Right lobe of liver (tissue), 4 donors: ENCODE measurements around the gene CDK17.

Source experiments
- POLR2A ChIP-seq: fragments of 450-650 bp; IDR thresholded peaks from one replicate; pipeline ENCODE4 v1.6.1; 2017; ENCODE audit warnings: antibody characterized with exemption, mild to moderate bottlenecking
- TF ChIP-seq, protein P1 (sequence below), 4 donors: fragments of 200-600 bp in 3 of 4; fragments of 450-650 bp in 1 of 4; IDR thresholded peaks; one replicate each; pipeline versions ENCODE4 v1.5.1 to v1.8.0; 2016 to 2022; ENCODE audit warnings: antibody characterized with exemption in 4 of 4, mild to moderate bottlenecking in 2 of 4
- donor health status: DM: no; HTN: no; CAD: no.
- donor health status: DM: no; HTN: no; CAD: no.
- donor health status: DM: no; HTN: yes; CAD: no.

DNA sequence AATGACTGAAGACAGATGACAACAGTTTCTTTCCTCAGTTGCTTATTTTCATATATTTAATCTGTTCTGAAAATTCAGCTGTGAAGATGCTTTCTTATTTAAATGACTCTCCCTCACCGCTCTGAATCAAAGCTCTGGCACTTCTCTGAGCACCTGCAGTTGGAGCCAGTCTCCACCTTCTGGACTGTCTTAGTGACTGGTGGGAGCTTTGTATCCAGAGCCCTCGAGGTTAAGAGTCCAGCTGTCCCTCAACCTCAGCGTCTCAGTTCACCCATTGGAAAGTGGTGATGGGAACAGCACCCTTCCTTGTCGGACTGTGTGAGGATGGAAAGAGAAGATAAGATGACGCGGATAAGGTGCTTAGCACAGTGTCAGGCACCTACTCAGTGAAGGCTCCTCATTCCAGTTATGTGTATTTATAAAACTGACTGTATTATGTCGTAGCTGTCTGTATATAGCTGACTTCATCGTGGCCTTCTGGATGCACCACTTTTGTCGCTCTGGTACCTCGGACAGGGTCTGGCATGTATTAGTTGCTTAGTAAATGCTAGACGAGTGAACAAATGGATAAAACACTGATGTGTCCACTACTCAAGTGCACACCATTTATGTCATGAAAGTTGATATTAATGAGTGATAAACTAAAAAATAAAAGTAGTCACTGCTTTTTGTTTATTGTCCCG is 171.5 kb downstream of the CDK17 start:
- TF ChIP-seq, protein P1, sequence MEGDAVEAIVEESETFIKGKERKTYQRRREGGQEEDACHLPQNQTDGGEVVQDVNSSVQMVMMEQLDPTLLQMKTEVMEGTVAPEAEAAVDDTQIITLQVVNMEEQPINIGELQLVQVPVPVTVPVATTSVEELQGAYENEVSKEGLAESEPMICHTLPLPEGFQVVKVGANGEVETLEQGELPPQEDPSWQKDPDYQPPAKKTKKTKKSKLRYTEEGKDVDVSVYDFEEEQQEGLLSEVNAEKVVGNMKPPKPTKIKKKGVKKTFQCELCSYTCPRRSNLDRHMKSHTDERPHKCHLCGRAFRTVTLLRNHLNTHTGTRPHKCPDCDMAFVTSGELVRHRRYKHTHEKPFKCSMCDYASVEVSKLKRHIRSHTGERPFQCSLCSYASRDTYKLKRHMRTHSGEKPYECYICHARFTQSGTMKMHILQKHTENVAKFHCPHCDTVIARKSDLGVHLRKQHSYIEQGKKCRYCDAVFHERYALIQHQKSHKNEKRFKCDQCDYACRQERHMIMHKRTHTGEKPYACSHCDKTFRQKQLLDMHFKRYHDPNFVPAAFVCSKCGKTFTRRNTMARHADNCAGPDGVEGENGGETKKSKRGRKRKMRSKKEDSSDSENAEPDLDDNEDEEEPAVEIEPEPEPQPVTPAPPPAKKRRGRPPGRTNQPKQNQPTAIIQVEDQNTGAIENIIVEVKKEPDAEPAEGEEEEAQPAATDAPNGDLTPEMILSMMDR (IDR thresholded peaks at IDR 0.05): no peak
- no peak for TF ChIP-seq POLR2A
